Vagina (tissue), 2 donors: Measurements from ENCODE around the gene LCP1. TPM values are rescaled to one million over a fixed set of nuclear protein-coding genes. Genes with fewer than 3 reads are reported as not detected.

Experiments
- DNase-seq, 2 donors: peaks; one replicate each; pipeline ENCODE4 v3.0.0-alpha.2; 2017; ENCODE audit errors: extremely low spot score in 2 of 2
- H3K27ac ChIP-seq: fragments of 200-600 bp; sonication (generic); one replicate; pipeline ENCODE4 v1.5.1; 2019
- H3K27me3 ChIP-seq: fragments of 200-600 bp; sonication (generic); one replicate; pipeline ENCODE4 v1.5.1; 2019
- H3K36me3 ChIP-seq, 2 donors: fragments of 200-600 bp; sonication (generic); one replicate each; pipeline ENCODE4 v1.5.1; 2017 to 2019
- H3K4me1 ChIP-seq: fragments of 200-600 bp; sonication (generic); one replicate; pipeline ENCODE4 v1.5.1; 2019
- H3K4me3 ChIP-seq, 2 donors: fragments of 200-600 bp; sonication (generic); 1 replicate in 1 of 2; 2 replicates in 1 of 2; pipeline ENCODE4 v1.5.1; 2016 to 2019
- H3K9me3 ChIP-seq: fragments of 200-600 bp; sonication (generic); one replicate; pipeline ENCODE4 v1.5.1; 2019
- CTCF ChIP-seq, 3 experiments: fragments of 450-650 bp in 2 of 3; fragments of 200-600 bp in 1 of 3; sonication (generic) in 1 of 3; IDR thresholded peaks; one replicate each; pipeline ENCODE4 v1.5.1; 2017 to 2019; ENCODE audit warnings: antibody characterized with exemption in 3 of 3, mild to moderate bottlenecking in 2 of 3, moderate library complexity in 2 of 3
- POLR2A ChIP-seq, 2 donors: fragments of 450-650 bp; IDR thresholded peaks; one replicate each; pipeline ENCODE4 v1.6.1; 2017; ENCODE audit warnings: antibody characterized with exemption in 2 of 2, mild to moderate bottlenecking in 2 of 2, moderate library complexity in 2 of 2
- POLR2AphosphoS5 ChIP-seq, 2 donors: sonication (generic); formaldehyde crosslinking; IDR thresholded peaks; one replicate each; pipeline ENCODE4 v1.9.0; 2017; ENCODE audit warnings: antibody characterized with exemption in 2 of 2, mild to moderate bottlenecking in 2 of 2, low read depth in 1 of 2; ENCODE audit not compliant: insufficient read depth in 1 of 2
- intact Hi-C: fragments of 100-400 bp; cut with DNase I; formaldehyde crosslinking; loops from one replicate; pipeline ENCODE4 v1.15.1; 2023
- total RNA-seq: library from RNA; depleted of rRNA; stranded (reverse); fragments of >200 nt; gene quantifications from one replicate; pipeline ENCODE4 v1.2.3, GENCODE V29; 2016

The LCP1 gene
- total RNA-seq, 1 donor from 2014 or later: 30.9 TPM

- H3K9me3 ChIP-seq: no peaks in the 10 kb centered on the region
- no peaks in the 10 kb centered on the region for H3K4me1 ChIP-seq
- no peaks in the 10 kb centered on the region for H3K27me3 ChIP-seq
- no peak for DNase-seq
- TF ChIP-seq CTCF (IDR thresholded peaks at IDR 0.05) (no peak), POLR2AphosphoS5 (IDR thresholded peaks at IDR 0.05; ENCODE audit: insufficient read depth in 1 of 2, low read depth in 1 of 2) (no peak), POLR2A (IDR thresholded peaks at IDR 0.05) (no peak)
- intact Hi-C loops: no loop called here
- no peak overlapping the region for H3K4me3 ChIP-seq
- H3K36me3 ChIP-seq: no peaks in the 10 kb centered on the region
- H3K27ac ChIP-seq: no peak overlapping the region
These were observed 87.5 kb downstream of the LCP1 start for GRCh38 chr13:46094478-46094877.

GRCh38 chr13:46088821-46089562 is 93.0 kb downstream of the LCP1 start:
- TF ChIP-seq POLR2A (IDR thresholded peaks at IDR 0.05) (no peak), POLR2AphosphoS5 (IDR thresholded peaks at IDR 0.05; ENCODE audit: insufficient read depth in 1 of 2, low read depth in 1 of 2) (no peak), CTCF (IDR thresholded peaks at IDR 0.05) (no peak)
- H3K4me3 ChIP-seq: no peak overlapping the region
- intact Hi-C loops: no loop called here

GRCh38 chr13:46087481-46087880 is 94.5 kb downstream of the LCP1 start:
- no peaks in the 10 kb centered on the region for H3K4me1 ChIP-seq
- no peaks in the 10 kb centered on the region for H3K27me3 ChIP-seq
- H3K27ac ChIP-seq: no peak overlapping the region
- intact Hi-C loops: no loop called here
- TF ChIP-seq CTCF (IDR thresholded peaks at IDR 0.05): no peak
- no peak for TF ChIP-seq POLR2AphosphoS5 (IDR thresholded peaks at IDR 0.05; ENCODE audit: insufficient read depth in 1 of 2, low read depth in 1 of 2)
- no peak for TF ChIP-seq POLR2A (IDR thresholded peaks at IDR 0.05)
- no peaks in the 10 kb centered on the region for H3K9me3 ChIP-seq
- H3K36me3 ChIP-seq: no peaks in the 10 kb centered on the region
- no peak for DNase-seq
- no peak overlapping the region for H3K4me3 ChIP-seq

More at GRCh38 chr13:46088821-46089562, 93.0 kb downstream of the LCP1 start:
- H3K36me3 ChIP-seq: no peaks in the 10 kb centered on the region
- H3K9me3 ChIP-seq: no peaks in the 10 kb centered on the region
- no peaks in the 10 kb centered on the region for H3K27me3 ChIP-seq
- H3K4me1 ChIP-seq: no peaks in the 10 kb centered on the region
- H3K27ac ChIP-seq: no peak overlapping the region
- DNase-seq: no peak

GRCh38 chr13:46086985-46087384 is 95.0 kb downstream of the LCP1 start:
- Histone ChIP-seq H3K27me3 (no peaks in the 10 kb centered on the region), H3K4me1 (no peaks in the 10 kb centered on the region), H3K4me3 (no peak overlapping the region), H3K27ac (no peak overlapping the region), H3K36me3 (no peaks in the 10 kb centered on the region), H3K9me3 (no peaks in the 10 kb centered on the region)
- TF ChIP-seq POLR2A (IDR thresholded peaks at IDR 0.05) (no peak), POLR2AphosphoS5 (IDR thresholded peaks at IDR 0.05; ENCODE audit: insufficient read depth in 1 of 2, low read depth in 1 of 2) (no peak), CTCF (IDR thresholded peaks at IDR 0.05) (no peak)
- DNase-seq: no peak
- intact Hi-C loops: no loop called here

GRCh38 chr13:46086421-46086922 is 95.5 kb downstream of the LCP1 start:
- intact Hi-C loops: no loop called here
- no peak overlapping the region for H3K4me3 ChIP-seq
- TF ChIP-seq POLR2AphosphoS5 (IDR thresholded peaks at IDR 0.05; ENCODE audit: insufficient read depth in 1 of 2, low read depth in 1 of 2) (no peak), POLR2A (IDR thresholded peaks at IDR 0.05) (no peak), CTCF (IDR thresholded peaks at IDR 0.05) (no peak)
- no peak overlapping the region for H3K27ac ChIP-seq
- H3K4me1 ChIP-seq: no peaks in the 10 kb centered on the region
- H3K27me3 ChIP-seq: no peaks in the 10 kb centered on the region
- no peak for DNase-seq
- no peaks in the 10 kb centered on the region for H3K9me3 ChIP-seq
- H3K36me3 ChIP-seq: no peaks in the 10 kb centered on the region
